GM13976 (cell line): ENCODE data around the gene CSTF3.
"Not testable (repeated sequence)": the region's sequence is repeated elsewhere in the genome, so short reads cannot be mapped to it uniquely, and the experiment has no call there.

Source experiments
- DNase-seq: peaks from one replicate; pipeline ENCODE4 v3.0.0; 2012; ENCODE audit warnings: low spot score
- in situ Hi-C: fragments of 300-500 bp; cut with MboI; formaldehyde crosslinking; loops from one replicate; pipeline ENCODE4 v1.12.0; 2022; ENCODE audit warnings: low sequenced_read_pairs, mixed read lengths, inconsistent platforms; ENCODE audit not compliant: unreplicated experiment
- TF ChIP-seq, protein P1 (sequence below): IDR thresholded peaks from 2 replicates; pipeline ENCODE4 v1.5.1; 2012; ENCODE audit warnings: borderline replicate concordance, mild to moderate bottlenecking; ENCODE audit not compliant: insufficient read depth; ENCODE audit errors: extremely low read depth, missing control alignments, control extremely low read depth

The CSTF3 gene

GRCh38 chr11:33059331-33060007 is 101.8 kb downstream of the CSTF3 start:
- in situ Hi-C loops, result no loop called here
- no peak for DNase-seq
- TF ChIP-seq, protein P1, sequence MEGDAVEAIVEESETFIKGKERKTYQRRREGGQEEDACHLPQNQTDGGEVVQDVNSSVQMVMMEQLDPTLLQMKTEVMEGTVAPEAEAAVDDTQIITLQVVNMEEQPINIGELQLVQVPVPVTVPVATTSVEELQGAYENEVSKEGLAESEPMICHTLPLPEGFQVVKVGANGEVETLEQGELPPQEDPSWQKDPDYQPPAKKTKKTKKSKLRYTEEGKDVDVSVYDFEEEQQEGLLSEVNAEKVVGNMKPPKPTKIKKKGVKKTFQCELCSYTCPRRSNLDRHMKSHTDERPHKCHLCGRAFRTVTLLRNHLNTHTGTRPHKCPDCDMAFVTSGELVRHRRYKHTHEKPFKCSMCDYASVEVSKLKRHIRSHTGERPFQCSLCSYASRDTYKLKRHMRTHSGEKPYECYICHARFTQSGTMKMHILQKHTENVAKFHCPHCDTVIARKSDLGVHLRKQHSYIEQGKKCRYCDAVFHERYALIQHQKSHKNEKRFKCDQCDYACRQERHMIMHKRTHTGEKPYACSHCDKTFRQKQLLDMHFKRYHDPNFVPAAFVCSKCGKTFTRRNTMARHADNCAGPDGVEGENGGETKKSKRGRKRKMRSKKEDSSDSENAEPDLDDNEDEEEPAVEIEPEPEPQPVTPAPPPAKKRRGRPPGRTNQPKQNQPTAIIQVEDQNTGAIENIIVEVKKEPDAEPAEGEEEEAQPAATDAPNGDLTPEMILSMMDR, result no peak

- TF ChIP-seq, protein P1, result no peak
- in situ Hi-C loops, result no loop called here
- DNase-seq, result no peak
These were observed 104.0 kb downstream of the CSTF3 start for GRCh38 chr11:33057284-33057683.

GRCh38 chr11:33055375-33055774 is 105.9 kb downstream of the CSTF3 start:
- in situ Hi-C loops, result no loop called here
- TF ChIP-seq, protein P1, result no peak
- DNase-seq, result no peak

- no peak for DNase-seq
- in situ Hi-C loops, result no loop called here
- TF ChIP-seq, protein P1, result no peak
These were observed 109.0 kb downstream of the CSTF3 start for GRCh38 chr11:33052231-33052630.

- in situ Hi-C loops, DNase-seq: not testable (repeated sequence)
These were observed 111.5 kb downstream of the CSTF3 start for GRCh38 chr11:33049565-33050408.

GRCh38 chr11:33048701-33049100 is 112.6 kb downstream of the CSTF3 start:
- in situ Hi-C loops, DNase-seq: not testable (repeated sequence)

- in situ Hi-C loops, result no loop called here
- TF ChIP-seq, protein P1, result no peak
- DNase-seq, result no peak
These were observed 115.6 kb downstream of the CSTF3 start for GRCh38 chr11:33045551-33046255.
